ENCODE measurements around the gene SLC6A6. TPM values are rescaled to one million over a fixed set of nuclear protein-coding genes. Genes with fewer than 3 reads are reported as not detected.

SLC6A6 gene
- total and polyA plus RNA-seq, 10 donors: 3.4 to 150 (median 104) TPM

DNA sequence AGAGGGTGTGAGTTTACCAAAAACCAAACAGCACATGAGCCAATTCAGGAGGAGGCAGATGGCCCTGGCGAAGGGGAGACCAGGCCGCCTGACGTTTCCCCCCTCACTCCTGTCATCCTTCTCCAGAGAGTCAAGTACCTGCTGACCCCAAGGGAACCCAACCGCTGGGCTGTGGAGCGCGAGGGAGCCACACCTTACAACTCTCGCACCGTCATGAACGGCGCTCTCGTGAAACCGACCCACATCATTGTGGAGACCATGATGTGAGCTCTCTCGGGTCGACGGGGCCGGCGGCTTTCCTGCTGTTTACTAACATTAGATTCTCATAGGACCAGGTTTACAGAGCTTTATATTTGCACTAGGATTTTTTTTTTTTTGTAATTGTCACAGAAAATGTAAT, 82.3 kb downstream of the SLC6A6 start:
- Histone ChIP-seq H3K27me3 (replicated peaks in 1 of 7) (no peaks in the 10 kb centered on the region), H3K4me3 (no peak overlapping the region), H3K4me1 (peaks cover 0 to 47% (median 18%) of the 10 kb centered on the region in 6 donors), H3K9me3 (no peaks in the 10 kb centered on the region), H3K36me3 (peaks cover 3 to 100% (median 89%) of the 10 kb centered on the region in 6 donors), H3K27ac (no peak overlapping the region)
- intact Hi-C loops (cut with DNase I; ENCODE audit: low total_unique reads): no loop called here
- TF ChIP-seq POLR2A (IDR thresholded peaks at IDR 0.05) (no peak), POLR2AphosphoS5 (IDR thresholded peaks at IDR 0.05) (peak in 1 of 3 donors; percentile 47)
- WGBS, 5 donors: 82 to 94% (median 90%) methylated on average over 17 of the region's 17 CpGs
- DNase-seq: peak; percentile 60

DNA sequence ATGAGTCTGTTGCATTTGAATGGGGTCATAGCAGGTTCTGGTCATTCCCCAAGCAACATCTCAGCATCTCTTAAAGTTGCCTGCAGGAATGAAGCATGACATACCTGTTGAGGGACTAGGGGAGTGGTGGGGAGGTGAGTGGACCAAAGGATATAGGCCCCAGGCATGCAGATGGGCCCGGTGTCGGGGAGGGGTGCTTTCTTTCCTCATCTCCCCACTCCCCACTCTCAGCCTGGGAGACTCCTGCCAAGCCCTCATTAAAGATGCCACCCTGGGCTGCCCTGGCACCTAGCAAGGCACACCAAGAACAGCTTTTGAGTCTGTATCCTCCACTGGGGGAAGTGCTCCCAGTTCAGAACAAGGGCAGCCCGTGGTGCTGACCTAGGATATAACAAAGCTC, 83.6 kb downstream of the SLC6A6 start:
- peaks cover 0 to 34% (median 17%) of the 10 kb centered on the region in 6 donors for H3K4me1 ChIP-seq
- DNase-seq: peak; percentile 39
- no peaks in the 10 kb centered on the region for H3K9me3 ChIP-seq
- peaks cover 0 to 100% (median 85%) of the 10 kb centered on the region in 6 donors for H3K36me3 ChIP-seq
- H3K27ac ChIP-seq: peak overlapping the region in 1 of 8 donors; percentile 11
- no peak overlapping the region for H3K4me3 ChIP-seq
- intact Hi-C loops (cut with DNase I; ENCODE audit: low total_unique reads): no loop called here
- WGBS, 5 donors: 76 to 94% (median 88%) methylated on average over 3 of the region's 3 CpGs
- peak in 1 of 3 donors; percentile 20 for TF ChIP-seq POLR2AphosphoS5 (IDR thresholded peaks at IDR 0.05)
- TF ChIP-seq, protein P1, sequence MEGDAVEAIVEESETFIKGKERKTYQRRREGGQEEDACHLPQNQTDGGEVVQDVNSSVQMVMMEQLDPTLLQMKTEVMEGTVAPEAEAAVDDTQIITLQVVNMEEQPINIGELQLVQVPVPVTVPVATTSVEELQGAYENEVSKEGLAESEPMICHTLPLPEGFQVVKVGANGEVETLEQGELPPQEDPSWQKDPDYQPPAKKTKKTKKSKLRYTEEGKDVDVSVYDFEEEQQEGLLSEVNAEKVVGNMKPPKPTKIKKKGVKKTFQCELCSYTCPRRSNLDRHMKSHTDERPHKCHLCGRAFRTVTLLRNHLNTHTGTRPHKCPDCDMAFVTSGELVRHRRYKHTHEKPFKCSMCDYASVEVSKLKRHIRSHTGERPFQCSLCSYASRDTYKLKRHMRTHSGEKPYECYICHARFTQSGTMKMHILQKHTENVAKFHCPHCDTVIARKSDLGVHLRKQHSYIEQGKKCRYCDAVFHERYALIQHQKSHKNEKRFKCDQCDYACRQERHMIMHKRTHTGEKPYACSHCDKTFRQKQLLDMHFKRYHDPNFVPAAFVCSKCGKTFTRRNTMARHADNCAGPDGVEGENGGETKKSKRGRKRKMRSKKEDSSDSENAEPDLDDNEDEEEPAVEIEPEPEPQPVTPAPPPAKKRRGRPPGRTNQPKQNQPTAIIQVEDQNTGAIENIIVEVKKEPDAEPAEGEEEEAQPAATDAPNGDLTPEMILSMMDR (IDR thresholded peaks at IDR 0.05 in 8 of 11, conservative IDR thresholded peaks at IDR 0.05 in 3 of 11): no peak
- H3K27me3 ChIP-seq (replicated peaks in 1 of 7): no peaks in the 10 kb centered on the region

DNA sequence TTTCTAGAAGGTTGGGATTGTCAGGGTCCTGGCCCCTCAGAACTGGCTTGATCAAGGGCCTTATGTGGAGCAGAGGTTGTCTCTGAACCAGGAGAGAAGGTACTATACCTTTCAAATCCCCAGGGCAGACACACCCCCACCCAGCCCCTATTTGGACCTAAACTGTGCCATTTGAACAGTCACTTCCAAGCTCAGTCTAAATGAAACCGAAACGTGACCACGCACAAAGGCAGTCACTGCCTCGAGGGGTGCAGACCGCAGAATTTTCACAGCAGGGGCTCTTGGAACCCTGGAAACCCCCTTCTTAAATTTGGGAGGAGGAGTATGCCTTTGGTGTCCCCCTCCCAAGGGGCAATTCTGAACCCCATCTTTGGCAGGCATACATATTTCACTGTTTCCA, 84.1 kb downstream of the SLC6A6 start:
- Histone ChIP-seq H3K4me1 (peaks cover 0 to 29% (median 15%) of the 10 kb centered on the region in 6 donors), H3K27me3 (replicated peaks in 1 of 7) (no peaks in the 10 kb centered on the region), H3K4me3 (no peak overlapping the region), H3K27ac (peak overlapping the region in 1 of 8 donors; percentile 11), H3K36me3 (peaks cover 0 to 100% (median 81%) of the 10 kb centered on the region in 6 donors), H3K9me3 (no peaks in the 10 kb centered on the region)
- intact Hi-C loops (cut with DNase I; ENCODE audit: low total_unique reads): no loop called here
- DNase-seq: peak; percentile 15
- TF ChIP-seq POLR2AphosphoS5 (IDR thresholded peaks at IDR 0.05) (no peak), POLR2A (IDR thresholded peaks at IDR 0.05) (no peak)
- TF ChIP-seq, protein P1 (IDR thresholded peaks at IDR 0.05 in 8 of 11, conservative IDR thresholded peaks at IDR 0.05 in 3 of 11): no peak
- 81 to 91% (median 83%) methylated on average over 5 of the region's 5 CpGs for WGBS, 5 donors

DNA sequence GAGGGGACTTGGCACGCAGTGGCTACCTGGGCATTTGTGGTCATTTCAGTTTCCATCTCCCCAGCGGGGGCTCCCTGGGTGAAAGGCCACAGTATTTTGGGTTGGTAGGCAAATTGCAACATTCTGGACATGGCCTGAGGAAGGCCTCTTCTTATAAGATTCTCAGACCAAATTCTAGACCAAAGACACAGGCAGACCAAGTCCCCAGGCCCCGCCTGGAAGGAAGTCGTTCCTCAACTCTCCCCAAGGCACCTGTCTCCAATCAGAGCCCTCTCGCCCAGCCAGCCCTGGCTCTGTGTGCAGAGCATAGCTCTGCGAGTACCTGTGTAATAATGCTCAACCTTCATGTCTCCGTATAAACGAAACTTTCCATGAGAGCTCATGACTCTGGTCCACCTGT, 84.7 kb downstream of the SLC6A6 start:
- peak; percentile 42 for DNase-seq
- peaks cover 0 to 100% (median 75%) of the 10 kb centered on the region in 6 donors for H3K36me3 ChIP-seq

DNA sequence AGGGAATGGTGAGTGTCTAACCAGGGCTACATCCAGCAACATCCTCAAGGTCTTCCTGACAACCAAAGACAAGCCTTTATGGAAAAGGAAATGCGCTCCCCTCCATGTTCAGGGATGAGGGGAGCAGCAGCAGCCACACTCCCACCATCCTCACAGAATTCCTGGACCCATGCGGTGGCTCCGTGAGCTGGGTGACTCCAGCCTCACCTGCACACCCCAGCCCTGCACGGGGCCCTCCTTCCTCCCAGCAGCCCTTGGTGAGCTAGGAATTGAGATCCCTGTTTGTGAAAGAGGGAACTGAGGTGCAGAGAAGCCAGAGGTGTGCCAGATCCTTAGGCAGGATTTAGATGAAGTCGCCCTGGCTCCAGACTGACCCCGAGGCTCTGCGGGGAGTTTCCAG, 85.4 kb downstream of the SLC6A6 start:
- Histone ChIP-seq H3K27ac (peak overlapping the region in 1 of 8 donors; percentile 45), H3K9me3 (no peaks in the 10 kb centered on the region), H3K36me3 (peaks cover 0 to 99% (median 68%) of the 10 kb centered on the region in 6 donors), H3K4me3 (no peak overlapping the region), H3K27me3 (replicated peaks in 1 of 7) (no peaks in the 10 kb centered on the region), H3K4me1 (peaks cover 0 to 16% (median 4%) of the 10 kb centered on the region in 6 donors)
- peak in 1 of 3 donors; percentile 46 for TF ChIP-seq POLR2AphosphoS5 (IDR thresholded peaks at IDR 0.05)
- TF ChIP-seq, protein P1 (IDR thresholded peaks at IDR 0.05 in 8 of 11, conservative IDR thresholded peaks at IDR 0.05 in 3 of 11): no peak
- peak; percentile 45 for DNase-seq
- 79 to 87% (median 82%) methylated on average over 3 to 7 of the region's 7 CpGs for WGBS, 5 donors
- intact Hi-C loops (cut with DNase I; ENCODE audit: low total_unique reads): no loop called here

More for the DNA sequence above, 84.7 kb downstream of the SLC6A6 start:
- intact Hi-C loops (cut with DNase I; ENCODE audit: low total_unique reads): no loop called here
- H3K9me3 ChIP-seq: no peaks in the 10 kb centered on the region
- no peak overlapping the region for H3K4me3 ChIP-seq
- 91 to 97% (median 94%) methylated on average over 8 of the region's 8 CpGs for WGBS, 5 donors
- H3K4me1 ChIP-seq: peaks cover 0 to 23% (median 9%) of the 10 kb centered on the region in 6 donors
- TF ChIP-seq POLR2AphosphoS5 (IDR thresholded peaks at IDR 0.05): no peak
- H3K27ac ChIP-seq: peak overlapping the region in 1 of 8 donors; percentile 11
- H3K27me3 ChIP-seq (replicated peaks in 1 of 7): no peaks in the 10 kb centered on the region

Measured in spleen (tissue), 11 donors.